CD4-positive, alpha-beta T cell treated with Interleukin-6 at 100 ng/mL for 8 hours (primary cell): ENCODE results near the gene TCEAL7.
"Not testable (repeated sequence)": the region's sequence is repeated elsewhere in the genome, so short reads cannot be mapped to it uniquely, and the experiment has no call there.

Experiments
- DNase-seq: peaks from one replicate; pipeline ENCODE4 v3.0.0-alpha.2; 2020; ENCODE audit warnings: mixed read lengths, low spot score

The TCEAL7 gene

GRCh38 chrX:103329991-103330390, at the start of gene TCEAL7:
Gene TCEAL7 (plus strand): TSS chrX:103330239. CDS start chrX:103331404, 1,165 bp downstream.
- DNase-seq, result no peak

- DNase-seq, result no peak
These were observed 36.9 kb upstream of the TCEAL7 start for GRCh38 chrX:103293118-103293517.

- no peak for DNase-seq
These were observed 25.3 kb upstream of the TCEAL7 start for GRCh38 chrX:103304705-103305104.

GRCh38 chrX:103305666-103306065, 24.4 kb upstream of the TCEAL7 start:
- DNase-seq, result not testable (repeated sequence)

GRCh38 chrX:103309860-103310554, 20.0 kb upstream of the TCEAL7 start:
- DNase-seq, result no peak

- peak; percentile 84 for DNase-seq
These were observed 19.3 kb upstream of the TCEAL7 start, which contains the start of gene BEX2 for GRCh38 chrX:103310555-103311398. Gene BEX2 (minus strand): TSS chrX:103310990. CDS start chrX:103309976, 1,014 bp downstream.

GRCh38 chrX:103311399-103311780, 18.6 kb upstream of the TCEAL7 start:
- DNase-seq, result no peak

- no peak for DNase-seq
These were observed 746 bp downstream of the TCEAL7 start for GRCh38 chrX:103330681-103331288.

- DNase-seq, result no peak
These were observed 8.6 kb downstream of the TCEAL7 start for GRCh38 chrX:103338663-103339062.

GRCh38 chrX:103343105-103343504, 13.1 kb downstream of the TCEAL7 start:
- DNase-seq, result peak; percentile 25

GRCh38 chrX:103344606-103345005, 14.6 kb downstream of the TCEAL7 start:
- no peak for DNase-seq

- no peak for DNase-seq
These were observed 17.8 kb downstream of the TCEAL7 start for GRCh38 chrX:103347682-103348397.

- DNase-seq, result no peak
These were observed 26.2 kb downstream of the TCEAL7 start, which contains the start of gene TCEAL9 for GRCh38 chrX:103356130-103356798. Gene TCEAL9 (plus strand): TSS chrX:103356506. CDS start chrX:103357685, 1,179 bp downstream.

GRCh38 chrX:103356858-103357257, 26.8 kb downstream of the TCEAL7 start:
- DNase-seq, result no peak

GRCh38 chrX:103357871-103358270, 27.8 kb downstream of the TCEAL7 start:
- no peak for DNase-seq

- not testable (repeated sequence) for DNase-seq
These were observed 29.6 kb downstream of the TCEAL7 start for GRCh38 chrX:103359605-103360004.

GRCh38 chrX:103360092-103360491, 30.1 kb downstream of the TCEAL7 start:
- no peak for DNase-seq

- no peak for DNase-seq
These were observed 30.9 kb downstream of the TCEAL7 start for GRCh38 chrX:103360916-103361315.

- no peak for DNase-seq
These were observed 31.8 kb downstream of the TCEAL7 start for GRCh38 chrX:103361798-103362197.

GRCh38 chrX:103362474-103362873, 32.4 kb downstream of the TCEAL7 start:
- no peak for DNase-seq

- DNase-seq, result no peak
These were observed 33.0 kb downstream of the TCEAL7 start for GRCh38 chrX:103363046-103363445.
